ENCODE data around the gene CNGA3. TPM values are rescaled to one million over a fixed set of nuclear protein-coding genes. Genes with fewer than 3 reads are reported as not detected.

CNGA3 gene
- total RNA-seq, 3 donors from 2014 or later: under 0.01 to 0.15 TPM; not detected in 1

GRCh38 chr2:98309580-98309979 is 36.7 kb upstream of the CNGA3 start:
- Histone ChIP-seq H3K4me3 (no peak overlapping the region), H3K27me3 (peaks cover 0 to 9% of the 10 kb centered on the region in 2 donors), H3K9me3 (no peaks in the 10 kb centered on the region), H3K36me3 (no peaks in the 10 kb centered on the region), H3K27ac (no peak overlapping the region), H3K4me1 (no peaks in the 10 kb centered on the region)
- TF ChIP-seq CTCF (IDR thresholded peaks at IDR 0.05) (no peak), POLR2AphosphoS5 (IDR thresholded peaks at IDR 0.05) (no peak), POLR2A (IDR thresholded peaks at IDR 0.05) (no peak)
- intact Hi-C loops (cut with DNase I; ENCODE audit: low total_unique reads): no loop called here
- DNase-seq (ENCODE audit: low spot score in 2 of 2): no peak

- no peaks in the 10 kb centered on the region for H3K36me3 ChIP-seq
- no peak for TF ChIP-seq POLR2AphosphoS5 (IDR thresholded peaks at IDR 0.05)
- no peak for TF ChIP-seq CTCF (IDR thresholded peaks at IDR 0.05)
- TF ChIP-seq POLR2A (IDR thresholded peaks at IDR 0.05): no peak
- intact Hi-C loops (cut with DNase I; ENCODE audit: low total_unique reads): no loop called here
- H3K4me1 ChIP-seq: no peaks in the 10 kb centered on the region
- H3K9me3 ChIP-seq: no peaks in the 10 kb centered on the region
- H3K27ac ChIP-seq: no peak overlapping the region
- peaks cover 0 to 9% of the 10 kb centered on the region in 2 donors for H3K27me3 ChIP-seq
- no peak for DNase-seq (ENCODE audit: low spot score in 2 of 2)
- H3K4me3 ChIP-seq: no peak overlapping the region
Measured at GRCh38 chr2:98310010-98310409, 36.2 kb upstream of the CNGA3 start.

- Histone ChIP-seq H3K36me3 (no peaks in the 10 kb centered on the region), H3K27me3 (peaks cover 0 to 9% of the 10 kb centered on the region in 2 donors), H3K27ac (no peak overlapping the region), H3K9me3 (no peaks in the 10 kb centered on the region), H3K4me1 (no peaks in the 10 kb centered on the region), H3K4me3 (no peak overlapping the region)
- TF ChIP-seq POLR2A (IDR thresholded peaks at IDR 0.05) (no peak), CTCF (IDR thresholded peaks at IDR 0.05) (no peak), POLR2AphosphoS5 (IDR thresholded peaks at IDR 0.05) (no peak)
- no peak for DNase-seq (ENCODE audit: low spot score in 2 of 2)
- intact Hi-C loops (cut with DNase I; ENCODE audit: low total_unique reads): no loop called here
Measured at GRCh38 chr2:98311090-98311489, 35.2 kb upstream of the CNGA3 start.

GRCh38 chr2:98311771-98312545 is 34.3 kb upstream of the CNGA3 start:
- intact Hi-C loops (cut with DNase I; ENCODE audit: low total_unique reads): no loop called here
- no peaks in the 10 kb centered on the region for H3K9me3 ChIP-seq
- H3K27ac ChIP-seq: no peak overlapping the region
- peaks cover 0 to 9% of the 10 kb centered on the region in 2 donors for H3K27me3 ChIP-seq
- DNase-seq (ENCODE audit: low spot score in 2 of 2): no peak
- H3K36me3 ChIP-seq: no peaks in the 10 kb centered on the region
- H3K4me3 ChIP-seq: no peak overlapping the region
- H3K4me1 ChIP-seq: no peaks in the 10 kb centered on the region
- TF ChIP-seq POLR2AphosphoS5 (IDR thresholded peaks at IDR 0.05) (no peak), CTCF (IDR thresholded peaks at IDR 0.05) (no peak), POLR2A (IDR thresholded peaks at IDR 0.05) (no peak)

GRCh38 chr2:98313492-98314250 is 32.6 kb upstream of the CNGA3 start:
- Histone ChIP-seq H3K27ac (no peak overlapping the region), H3K4me1 (no peaks in the 10 kb centered on the region), H3K27me3 (peaks cover 0 to 9% of the 10 kb centered on the region in 2 donors), H3K36me3 (no peaks in the 10 kb centered on the region), H3K9me3 (peaks cover 0 to 5% of the 10 kb centered on the region in 2 donors), H3K4me3 (no peak overlapping the region)
- intact Hi-C loops (cut with DNase I; ENCODE audit: low total_unique reads): no loop called here
- no peak for DNase-seq (ENCODE audit: low spot score in 2 of 2)
- TF ChIP-seq POLR2AphosphoS5 (IDR thresholded peaks at IDR 0.05) (no peak), CTCF (IDR thresholded peaks at IDR 0.05) (no peak), POLR2A (IDR thresholded peaks at IDR 0.05) (no peak)

Measured in breast epithelium (tissue), 4 donors.